HG02938 (cell line): ENCODE measurements around the gene LRRN1.

Experiments used
- ATAC-seq: cut with Tn5 transposase; IDR thresholded peaks from one replicate; pipeline ENCODE4 v1.9.1; 2021; ENCODE audit warnings: mild to moderate bottlenecking, moderate library complexity; ENCODE audit not compliant: unreplicated experiment

LRRN1 gene

DNA sequence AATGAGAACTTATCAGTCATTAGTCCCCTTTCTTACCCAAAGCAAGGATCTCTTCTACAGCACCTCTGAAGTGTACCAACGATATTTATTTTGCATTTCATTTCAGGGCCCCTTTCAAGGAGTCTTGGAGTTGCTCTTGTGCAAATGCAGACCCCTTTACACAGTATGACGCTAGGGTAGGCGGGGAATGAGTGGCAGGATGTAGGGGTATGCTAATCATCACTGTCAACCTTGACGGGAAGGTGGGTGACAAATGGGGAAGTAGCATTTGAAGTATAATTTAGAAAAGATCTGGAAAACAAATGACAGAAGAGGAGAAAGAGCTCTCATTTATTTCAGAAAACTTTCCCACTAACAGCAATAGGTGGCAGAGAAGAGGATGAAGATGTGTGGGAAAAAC is 94.4 kb downstream of the LRRN1 start:
- no peak for ATAC-seq
